OCI-LY1 (cell line): ENCODE results near the gene APLN.

ENCODE experiments used
- EZH2 ChIP-seq: fragments of 200-600 bp; sonication (generic), shearing (Covaris generic); IDR thresholded peaks from 2 replicates; pipeline ENCODE4 v1.8.0; 2017; ENCODE audit warnings: borderline replicate concordance, mixed run types, mild to moderate bottlenecking, antibody characterized with exemption, low read length, moderate library complexity, mixed read lengths
- TF ChIP-seq, protein P1 (sequence below): fragments of 200-600 bp; sonication (generic), shearing (Covaris generic); IDR thresholded peaks from 2 replicates; pipeline ENCODE4 v1.5.1; 2017; ENCODE audit warnings: mild to moderate bottlenecking, antibody characterized with exemption, low read length, moderate library complexity, mixed read lengths

DNA sequence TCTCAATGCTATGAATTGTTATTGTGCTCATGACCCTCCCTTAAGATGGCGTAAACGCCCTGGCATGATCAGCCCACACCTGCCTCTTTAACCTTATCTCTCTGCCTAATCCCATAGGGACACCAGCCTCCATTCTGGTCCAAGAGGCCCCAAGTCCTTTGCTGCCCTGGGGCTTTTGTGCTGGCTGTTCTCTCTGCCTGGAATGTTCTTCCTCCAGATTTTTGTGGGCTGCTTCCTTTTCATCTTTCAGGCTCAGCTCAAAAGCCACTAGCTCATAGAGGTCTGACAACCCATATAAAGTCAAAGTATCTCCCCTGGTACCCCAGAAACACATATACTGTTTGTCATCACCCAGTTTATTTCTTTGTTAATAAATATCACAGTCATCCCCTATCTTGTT, 42.4 kb downstream of the APLN start:
- TF ChIP-seq, protein P1, sequence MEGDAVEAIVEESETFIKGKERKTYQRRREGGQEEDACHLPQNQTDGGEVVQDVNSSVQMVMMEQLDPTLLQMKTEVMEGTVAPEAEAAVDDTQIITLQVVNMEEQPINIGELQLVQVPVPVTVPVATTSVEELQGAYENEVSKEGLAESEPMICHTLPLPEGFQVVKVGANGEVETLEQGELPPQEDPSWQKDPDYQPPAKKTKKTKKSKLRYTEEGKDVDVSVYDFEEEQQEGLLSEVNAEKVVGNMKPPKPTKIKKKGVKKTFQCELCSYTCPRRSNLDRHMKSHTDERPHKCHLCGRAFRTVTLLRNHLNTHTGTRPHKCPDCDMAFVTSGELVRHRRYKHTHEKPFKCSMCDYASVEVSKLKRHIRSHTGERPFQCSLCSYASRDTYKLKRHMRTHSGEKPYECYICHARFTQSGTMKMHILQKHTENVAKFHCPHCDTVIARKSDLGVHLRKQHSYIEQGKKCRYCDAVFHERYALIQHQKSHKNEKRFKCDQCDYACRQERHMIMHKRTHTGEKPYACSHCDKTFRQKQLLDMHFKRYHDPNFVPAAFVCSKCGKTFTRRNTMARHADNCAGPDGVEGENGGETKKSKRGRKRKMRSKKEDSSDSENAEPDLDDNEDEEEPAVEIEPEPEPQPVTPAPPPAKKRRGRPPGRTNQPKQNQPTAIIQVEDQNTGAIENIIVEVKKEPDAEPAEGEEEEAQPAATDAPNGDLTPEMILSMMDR: no peak
- TF ChIP-seq EZH2: no peak
